ENCODE data around the gene ZNF148.
"Not testable (repeated sequence)": the region's sequence is repeated elsewhere in the genome, so short reads cannot be mapped to it uniquely, and the experiment has no call there.

Gene ZNF148

DNA sequence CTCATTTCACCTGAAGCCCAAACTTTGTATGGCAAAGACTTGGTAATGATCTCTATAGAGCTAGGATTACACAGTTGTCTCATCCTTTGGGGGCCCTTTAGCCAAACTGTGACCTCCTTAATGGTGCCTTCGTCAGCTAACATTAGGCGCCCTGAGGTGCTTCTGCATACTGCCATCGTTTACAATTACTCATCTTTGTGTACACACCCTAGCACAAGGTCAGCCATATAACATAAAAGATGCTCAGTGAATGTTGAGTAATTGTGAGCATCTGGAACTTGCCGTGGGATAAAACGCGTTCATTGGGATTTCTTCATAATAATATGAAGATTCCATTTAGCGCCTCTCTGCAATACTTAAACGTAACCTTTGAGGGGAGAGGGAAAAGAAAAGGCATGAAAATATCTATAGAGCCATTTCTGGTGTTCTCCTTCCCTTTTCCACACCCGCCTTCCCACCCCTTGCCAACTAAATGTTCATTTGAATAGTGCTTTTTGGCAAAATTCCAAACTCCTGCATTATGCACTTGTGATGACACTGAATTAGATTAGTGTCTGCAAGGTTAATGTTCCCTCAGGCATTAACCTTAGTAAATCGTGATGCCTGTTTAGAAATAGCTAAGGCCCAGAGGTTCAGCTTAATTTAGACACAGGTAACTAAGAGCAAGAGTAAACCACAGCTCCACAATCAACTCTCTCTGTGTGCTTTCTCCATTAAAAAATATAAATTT, 990 bp upstream of the ZNF148 start:
- no peak for DNase-seq (ENCODE audit: low spot score)

DNA sequence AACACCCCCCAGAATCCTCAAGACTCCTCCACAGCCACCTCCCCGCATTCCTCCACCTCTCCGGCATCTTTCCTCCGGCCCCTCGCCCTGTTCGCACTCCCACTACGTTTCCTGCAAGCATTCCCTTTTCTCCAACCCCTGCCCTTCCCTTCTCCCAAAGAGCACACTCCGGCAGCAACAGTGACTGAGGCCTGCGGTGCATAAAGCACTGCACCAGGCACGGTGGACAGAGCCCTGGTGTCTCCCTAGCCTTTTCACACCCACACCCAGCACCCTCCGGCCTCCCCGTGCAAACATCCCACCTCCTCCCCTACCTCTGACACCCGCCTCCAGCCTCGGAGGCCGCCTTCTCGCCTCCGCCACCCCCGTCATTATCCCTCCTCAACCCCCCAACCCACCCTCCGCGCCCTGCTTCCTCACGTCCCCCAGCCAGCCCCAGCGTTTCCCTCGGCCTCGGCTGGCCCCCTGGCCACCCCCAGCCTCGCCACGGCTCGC, 577 bp downstream of the ZNF148 start:
- peak; percentile 37 for DNase-seq (ENCODE audit: low spot score)

GRCh38 chr3:125367403-125368230, 7.5 kb downstream of the ZNF148 start:
- DNase-seq (ENCODE audit: low spot score) = no peak

- no peak for DNase-seq (ENCODE audit: low spot score)
These were observed 9.0 kb downstream of the ZNF148 start for GRCh38 chr3:125366132-125366531.

- no peak for DNase-seq (ENCODE audit: low spot score)
These were observed 15.4 kb downstream of the ZNF148 start for GRCh38 chr3:125359700-125360099.

DNA sequence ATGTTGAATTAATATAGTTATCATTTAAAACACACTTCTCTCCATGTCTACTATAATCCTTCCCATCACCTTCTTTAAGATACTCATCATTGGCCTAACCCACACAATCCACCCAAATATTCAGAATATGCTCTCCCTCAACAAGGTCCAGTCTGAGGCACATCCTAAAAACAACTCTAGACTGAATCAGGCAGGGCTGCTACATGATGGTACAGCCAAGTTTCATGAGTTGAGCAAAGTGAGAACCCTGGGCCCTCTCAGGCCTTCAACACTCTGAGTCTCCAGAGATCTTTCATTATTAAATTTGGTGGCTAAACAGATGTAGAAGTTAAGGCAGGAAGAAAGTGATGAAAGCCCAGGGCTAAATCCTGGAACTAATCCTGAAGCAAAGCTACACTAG, 16.2 kb downstream of the ZNF148 start:
- DNase-seq (ENCODE audit: low spot score) = no peak

DNA sequence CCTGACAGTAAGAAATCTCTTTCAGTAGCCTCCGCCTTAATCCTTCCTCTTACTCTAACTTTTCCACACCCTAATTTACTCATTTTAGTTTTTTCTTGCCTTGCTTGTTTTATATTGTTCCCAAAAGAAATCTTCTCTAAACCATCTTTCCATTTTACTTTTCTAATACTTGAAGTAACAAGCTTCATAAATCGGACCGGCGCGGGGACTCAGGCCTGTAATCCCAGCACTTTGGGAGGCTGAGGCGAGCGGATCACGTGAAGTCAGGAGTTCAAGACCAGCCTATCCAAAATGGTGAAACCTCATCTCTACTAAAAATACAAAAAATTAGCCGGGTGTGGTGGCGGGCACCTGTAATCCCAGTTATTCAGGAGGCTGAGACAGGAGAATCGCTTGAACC, 17.3 kb downstream of the ZNF148 start:
- no peak for DNase-seq (ENCODE audit: low spot score)

GRCh38 chr3:125357032-125357658, 18.0 kb downstream of the ZNF148 start:
- peak; percentile 31 for DNase-seq (ENCODE audit: low spot score)

DNA sequence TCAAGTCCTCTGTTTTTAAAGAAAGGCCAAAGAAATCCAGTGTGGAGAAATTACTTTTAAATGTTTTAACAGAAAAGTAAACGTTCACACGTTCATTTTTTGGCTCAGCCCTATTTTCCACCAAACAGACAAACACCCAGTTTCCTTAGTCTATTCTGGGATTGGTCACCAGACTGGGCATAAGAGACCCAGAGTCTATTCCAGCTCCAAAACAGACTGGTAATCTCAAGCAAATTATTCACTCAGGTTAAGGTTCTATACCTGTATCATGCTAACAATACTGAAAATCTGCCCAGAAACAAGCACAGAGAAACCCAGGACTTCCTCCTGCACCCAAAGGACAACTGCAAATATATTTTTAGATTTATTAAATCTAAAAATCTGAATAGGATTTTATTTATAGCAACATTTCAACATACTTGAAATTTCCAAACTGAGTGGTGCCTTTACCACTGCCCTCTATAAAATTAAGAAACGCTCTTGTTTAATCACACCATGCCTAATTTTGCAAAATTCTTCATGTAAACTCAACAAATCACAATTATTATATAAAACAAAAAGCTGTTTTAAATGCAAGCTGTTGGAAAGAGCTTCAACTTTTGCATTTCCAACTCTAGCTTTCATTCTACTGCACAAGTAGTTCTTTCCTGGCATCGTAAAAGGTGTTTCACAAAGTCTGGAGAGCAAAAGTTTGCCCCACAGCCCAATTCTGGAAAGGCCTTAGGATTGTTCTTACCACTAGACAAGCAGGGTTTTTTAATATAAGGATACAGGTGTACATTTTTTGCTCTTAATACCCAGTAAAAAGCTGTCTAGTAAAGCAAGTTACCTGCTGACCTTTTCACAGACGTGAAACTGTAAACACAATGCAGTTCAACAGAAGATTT, 18.7 kb downstream of the ZNF148 start:
- peak; percentile 40 for DNase-seq (ENCODE audit: low spot score)

DNA sequence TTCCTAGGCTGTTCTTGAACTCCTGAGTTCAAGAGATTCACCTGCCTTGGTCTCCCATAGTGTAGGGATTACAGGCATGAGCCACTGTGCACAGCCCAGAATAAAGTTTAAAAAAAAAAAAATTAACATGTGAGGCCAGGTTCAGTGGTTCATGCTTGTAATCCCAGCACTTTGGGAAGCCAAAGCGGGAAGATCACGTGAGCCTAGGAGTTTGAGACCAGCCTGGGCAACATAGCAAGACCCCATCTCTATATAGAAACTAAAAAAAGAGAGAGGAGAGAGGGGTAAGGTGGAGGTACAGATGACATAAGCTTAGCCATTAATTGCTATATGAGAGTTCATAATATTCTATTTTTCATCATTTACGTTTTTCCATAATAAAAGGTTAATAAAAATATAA, 21.5 kb downstream of the ZNF148 start:
- DNase-seq (ENCODE audit: low spot score) = no peak

GRCh38 chr3:125353128-125353527, 22.0 kb downstream of the ZNF148 start:
- no peak for DNase-seq (ENCODE audit: low spot score)

DNA sequence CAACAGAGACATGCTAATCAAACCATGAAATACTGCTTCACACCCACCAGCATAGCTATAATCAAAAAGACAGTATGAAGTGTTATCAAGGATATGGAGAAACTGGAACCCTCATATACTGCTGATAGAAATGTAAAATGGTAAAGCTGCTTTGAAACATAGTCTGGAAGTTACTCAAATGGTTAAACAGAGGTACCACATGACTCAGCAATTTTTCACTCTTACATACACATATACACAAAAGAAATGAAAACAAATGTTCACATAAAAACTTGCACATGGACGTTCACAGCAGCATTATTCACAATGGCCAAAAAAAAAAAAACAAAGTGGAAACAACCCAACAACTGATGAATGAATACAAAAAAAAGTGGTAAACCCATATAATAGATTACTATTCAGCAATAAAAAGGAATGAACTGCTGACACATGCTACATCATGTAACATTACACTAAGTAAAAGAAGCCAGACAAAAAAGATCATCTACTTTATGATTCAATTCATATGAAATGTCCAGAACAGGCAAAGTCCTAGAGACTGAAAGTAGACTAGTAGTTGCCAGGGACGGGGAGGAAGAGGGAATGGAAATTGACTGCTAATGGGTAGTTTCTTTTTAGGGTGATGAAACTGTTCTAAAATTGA, 23.2 kb downstream of the ZNF148 start:
- DNase-seq (ENCODE audit: low spot score) = no peak

GRCh38 chr3:125351152-125351551, 24.0 kb downstream of the ZNF148 start:
- no peak for DNase-seq (ENCODE audit: low spot score)

- no peak for DNase-seq (ENCODE audit: low spot score)
These were observed 24.5 kb downstream of the ZNF148 start for GRCh38 chr3:125350597-125350996.

DNA sequence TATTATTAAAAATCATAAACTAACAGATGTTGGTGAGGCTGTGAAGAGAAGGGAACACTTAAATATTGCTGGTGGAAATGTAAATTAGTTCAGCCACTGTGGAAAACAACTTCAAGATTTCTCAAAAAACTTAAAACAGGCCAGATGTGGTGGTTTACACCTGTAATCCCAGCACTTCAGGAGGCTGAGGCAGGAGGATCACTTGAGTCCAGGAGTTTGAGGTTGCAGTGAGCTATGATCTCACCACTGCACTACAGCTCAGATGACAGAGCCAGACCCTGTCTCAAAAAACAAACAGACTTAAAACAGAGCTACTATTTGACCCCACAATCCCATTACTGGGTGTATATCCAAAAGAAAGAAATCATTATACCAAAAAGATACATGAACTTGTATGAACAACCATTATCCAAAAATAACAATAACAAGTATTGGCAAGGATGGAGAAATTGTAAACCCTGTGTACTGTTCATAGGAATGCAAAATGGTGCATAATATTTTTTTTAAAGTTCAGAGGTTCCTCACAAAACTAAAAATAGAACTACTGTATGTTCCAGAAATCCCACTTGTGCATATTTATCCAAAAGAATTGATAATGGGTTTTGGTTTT, 25.5 kb downstream of the ZNF148 start:
- DNase-seq (ENCODE audit: low spot score) = no peak

- no peak for DNase-seq (ENCODE audit: low spot score)
These were observed 26.1 kb downstream of the ZNF148 start for GRCh38 chr3:125349055-125349454.

DNA sequence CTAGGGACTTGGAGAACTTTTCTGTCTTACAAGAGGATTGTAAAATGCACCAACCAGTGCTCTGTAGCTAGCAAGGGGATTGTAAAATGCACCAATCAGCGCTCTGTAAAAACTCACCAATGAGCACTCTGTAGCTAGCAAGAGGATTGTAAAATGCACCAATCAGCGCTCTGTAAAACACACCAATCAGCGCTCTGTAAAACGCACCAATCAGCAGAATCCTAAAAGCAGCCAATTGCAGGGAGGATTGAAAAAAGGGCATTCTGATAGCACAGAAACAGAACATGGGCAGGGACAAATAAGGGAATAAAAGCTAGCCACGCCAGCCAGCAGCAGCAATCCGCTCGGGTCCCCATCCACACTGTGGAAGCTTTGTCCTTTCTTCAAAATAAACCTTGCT, 31.8 kb downstream of the ZNF148 start:
- DNase-seq (ENCODE audit: low spot score) = not testable (repeated sequence)

- no peak for DNase-seq (ENCODE audit: low spot score)
These were observed 35.0 kb downstream of the ZNF148 start for GRCh38 chr3:125340121-125340520.

DNA sequence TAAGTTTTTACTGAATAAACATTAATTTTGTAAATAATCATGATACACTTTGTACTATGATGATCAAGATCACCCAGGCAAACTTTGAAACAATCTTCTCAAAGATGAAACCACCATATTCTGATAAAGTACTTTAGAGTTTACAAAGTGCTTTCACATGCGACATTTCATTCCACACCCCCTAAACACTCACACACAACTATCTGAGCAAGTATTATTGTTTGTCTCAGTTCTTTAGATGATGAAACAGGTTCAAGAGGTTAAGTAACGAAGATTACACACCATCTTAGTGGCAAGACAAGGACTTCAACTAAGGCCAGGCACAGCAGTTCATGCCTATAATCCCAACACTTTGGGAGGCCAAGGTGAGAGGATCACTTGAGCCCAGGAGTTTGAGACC, 37.6 kb downstream of the ZNF148 start:
- DNase-seq (ENCODE audit: low spot score) = no peak

DNA sequence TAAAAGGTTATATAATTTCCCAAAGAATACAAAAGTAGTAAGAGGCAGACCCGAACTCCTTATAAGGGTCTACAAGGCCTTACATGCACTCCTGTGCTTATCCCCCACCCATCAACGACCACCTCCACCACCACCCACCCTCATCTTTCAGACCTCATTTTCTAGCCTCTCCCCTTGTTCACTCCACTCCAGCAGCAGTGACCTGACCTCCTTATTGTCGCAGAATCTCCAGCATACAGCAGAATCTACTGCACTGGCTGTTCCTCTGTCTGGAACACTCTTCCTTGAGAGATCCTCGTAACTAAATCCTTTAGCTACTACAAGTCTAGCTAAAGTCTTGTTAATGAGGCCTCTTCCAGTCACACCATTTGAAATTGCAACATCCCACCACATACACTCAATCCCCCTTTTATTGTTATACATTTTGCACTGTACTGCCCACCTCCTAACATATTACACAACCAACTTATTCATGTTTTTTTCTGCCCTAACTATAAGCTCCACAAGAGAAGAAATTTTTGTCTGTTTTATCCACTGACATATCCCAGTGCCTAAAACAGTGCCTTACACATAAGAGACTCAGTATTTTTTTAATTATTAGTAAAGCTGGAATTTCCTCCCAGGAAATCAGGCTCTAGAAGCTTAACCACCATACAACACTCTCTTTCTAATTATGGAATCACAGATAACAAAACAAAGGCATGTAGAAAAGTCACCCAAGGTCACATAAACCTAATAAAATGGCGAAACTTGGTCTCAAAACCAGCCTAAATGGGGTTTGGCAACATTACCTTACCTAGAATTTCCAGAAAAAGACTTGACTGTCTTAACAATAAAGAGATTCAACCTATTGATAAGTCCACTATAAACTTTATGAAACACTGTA, 40.2 kb downstream of the ZNF148 start:
- DNase-seq (ENCODE audit: low spot score) = no peak

Measured in pons (tissue), 1 donor.